ENCODE measurements around the gene ZNF329. TPM values are rescaled to one million over a fixed set of nuclear protein-coding genes. Genes with fewer than 3 reads are reported as not detected.
A peak's percentile ranks its signal among the peaks of the same experiment; 100 is the strongest.

Gene ZNF329
- total RNA-seq, 1 donor from 2014 or later: 5.7 TPM

DNA sequence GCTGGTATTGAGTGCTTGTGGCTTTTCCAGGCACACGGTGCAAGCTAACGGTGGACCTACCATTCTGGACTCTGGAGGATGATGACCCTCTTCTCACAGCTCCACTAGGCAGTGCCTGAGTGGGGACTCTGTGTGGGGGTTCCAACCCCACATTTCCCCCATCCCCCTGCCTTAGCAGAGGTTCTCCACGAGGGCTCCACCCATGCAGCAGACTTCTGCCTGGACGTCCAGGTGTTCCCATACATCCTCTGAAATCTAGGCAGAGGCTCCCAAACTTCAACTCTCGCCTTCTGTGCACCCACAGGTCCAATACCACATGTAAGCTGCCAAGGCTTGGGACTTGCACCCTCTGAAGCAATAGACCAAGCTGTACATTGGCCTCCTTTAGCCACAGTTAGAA lies 27.2 kb downstream of the ZNF329 start:
- ATAC-seq: no peak
- no peak for DNase-seq (ENCODE audit: low spot score)

DNA sequence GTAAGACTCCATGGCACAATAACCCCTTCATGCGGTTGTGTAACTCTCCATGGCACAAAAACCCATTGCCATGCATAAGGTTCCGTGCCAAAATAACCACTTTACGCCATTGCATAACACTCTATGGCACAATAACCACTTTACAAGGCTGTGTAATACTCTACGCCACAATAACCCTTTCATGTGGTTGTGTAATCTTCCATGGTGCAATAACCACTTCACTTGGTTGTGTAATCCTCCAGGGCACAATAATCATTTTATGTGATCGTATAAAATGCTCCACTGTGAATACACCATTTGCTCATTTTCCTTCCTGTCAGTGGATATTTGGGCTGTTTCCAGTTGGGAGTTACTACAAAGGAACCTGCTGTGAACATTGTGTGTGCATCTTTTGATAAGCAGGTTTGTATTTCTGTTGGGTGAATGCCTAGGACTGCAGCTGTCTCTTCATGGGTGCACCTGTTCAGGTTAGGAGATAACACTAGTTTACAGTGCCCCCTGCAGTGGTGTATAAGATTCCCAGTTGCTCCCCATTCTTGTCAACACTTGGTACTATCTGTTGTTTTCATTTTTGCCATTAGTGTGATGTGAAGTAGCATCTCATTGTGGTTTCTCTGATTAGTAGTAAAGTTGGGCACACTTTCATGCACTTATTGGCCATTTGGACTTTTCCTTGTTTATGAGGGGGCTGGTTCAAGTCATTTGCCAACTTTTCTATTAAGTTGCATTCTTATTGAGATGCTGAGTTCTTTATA lies 31.4 kb downstream of the ZNF329 start:
- ATAC-seq (no peak), DNase-seq (ENCODE audit: low spot score) (no peak)

DNA sequence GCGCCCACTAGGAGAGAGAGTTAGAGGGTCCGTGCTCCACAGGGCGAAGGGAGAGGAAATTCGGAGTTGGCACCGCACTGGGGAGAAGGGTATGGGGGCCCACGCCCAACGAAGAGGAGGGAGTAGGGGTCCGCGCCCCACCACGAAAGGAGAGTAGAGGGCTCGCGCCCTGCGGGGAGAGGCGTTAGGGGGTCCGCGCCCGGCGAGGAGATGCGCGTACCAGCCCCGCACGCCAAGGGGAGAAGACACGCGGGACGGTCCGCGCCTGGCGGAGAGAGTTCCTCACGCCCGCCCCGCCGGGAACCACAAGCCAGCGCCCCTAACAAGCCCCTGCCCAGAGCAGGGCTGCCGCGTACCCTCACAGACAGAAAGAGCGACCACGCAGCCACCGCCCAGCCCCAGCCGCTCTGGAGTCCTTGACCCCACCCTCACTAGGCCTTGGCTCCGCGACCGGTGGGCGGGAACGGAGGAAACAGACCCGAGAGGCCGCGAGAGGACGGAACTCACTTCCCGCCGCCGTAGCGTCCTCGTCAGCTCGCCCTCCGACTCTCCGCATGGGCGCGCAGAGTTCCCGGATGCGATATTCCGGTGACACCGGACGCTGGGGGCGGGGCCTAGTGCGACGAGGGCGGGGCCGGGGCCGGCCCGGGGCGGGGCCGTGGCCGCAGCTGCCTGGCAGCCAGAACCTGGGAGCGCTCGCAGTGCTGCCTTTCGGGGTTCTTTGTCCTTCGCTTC lies 32.6 kb downstream of the ZNF329 start:
- DNase-seq (ENCODE audit: low spot score): no peak
- no peak for ATAC-seq

DNA sequence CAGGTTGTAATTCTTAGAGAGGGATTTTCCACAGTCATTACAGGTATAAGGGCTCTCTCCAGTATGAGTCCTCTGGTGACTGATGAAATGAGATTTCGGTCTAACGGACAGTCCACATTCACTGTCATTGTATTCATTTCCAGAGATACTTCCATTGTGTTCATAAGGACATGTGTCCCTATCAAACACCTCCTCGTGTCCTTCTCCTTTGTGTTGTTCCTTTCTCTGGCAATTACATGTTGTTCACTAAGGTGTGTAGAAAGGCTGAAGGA lies 42.1 kb downstream of the ZNF329 start:
- DNase-seq (ENCODE audit: low spot score): no peak

DNA sequence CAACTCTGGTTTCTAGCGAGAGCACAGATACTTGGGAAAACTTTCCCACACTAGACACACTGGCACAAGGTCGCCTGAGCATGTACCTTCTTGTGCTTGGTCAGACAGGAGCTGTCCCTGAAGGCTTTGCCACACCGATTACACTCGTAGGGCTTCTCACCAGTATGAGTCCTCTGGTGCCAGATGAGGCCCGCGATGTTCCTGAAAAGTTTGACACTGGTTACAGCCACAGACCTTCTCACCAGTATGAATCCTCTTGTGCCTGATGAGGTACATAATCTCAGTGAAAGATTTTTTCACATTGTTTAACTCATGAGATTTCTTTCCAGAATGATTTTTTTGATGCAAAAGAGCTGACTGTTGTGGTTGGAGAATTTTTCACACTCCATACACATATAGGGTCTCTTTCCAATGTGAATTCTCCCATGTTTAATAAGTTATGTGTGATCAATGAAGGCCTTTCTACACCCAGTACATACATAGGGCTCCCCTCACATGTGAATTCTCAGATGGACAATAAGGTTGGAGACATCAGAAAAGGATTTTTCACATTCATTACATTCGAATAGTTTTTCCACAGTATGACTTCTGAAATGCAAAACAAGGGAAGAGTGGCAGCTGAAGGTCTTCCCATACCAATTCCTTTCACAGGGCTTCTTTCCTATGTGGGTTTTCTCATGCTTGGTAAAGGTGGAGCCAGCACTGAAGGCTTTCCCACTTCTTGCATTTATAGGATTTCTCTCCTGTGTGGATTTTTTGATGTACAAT lies 42.6 kb downstream of the ZNF329 start:
- no peak for ATAC-seq
- DNase-seq (ENCODE audit: low spot score): no peak

More for the DNA sequence above, 42.1 kb downstream of the ZNF329 start:
- ATAC-seq: no peak

DNA sequence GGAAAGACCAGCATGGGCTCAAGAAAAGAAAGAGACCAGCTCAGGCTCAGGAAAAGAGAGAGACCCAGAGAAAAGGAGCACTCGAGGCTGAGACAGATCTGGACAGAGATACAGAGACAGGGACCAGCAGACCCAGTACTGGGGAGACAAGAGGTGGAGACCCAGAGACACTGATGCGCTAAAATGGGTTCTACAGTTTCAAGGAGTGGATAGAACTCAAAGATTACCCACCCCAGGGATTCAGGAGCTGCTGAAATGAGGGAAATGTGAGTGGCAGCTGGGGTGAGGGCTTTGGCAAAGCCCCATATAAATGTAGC lies 51.9 kb downstream of the ZNF329 start:
- peak; percentile 4 for ATAC-seq
- DNase-seq (ENCODE audit: low spot score): no peak

DNA sequence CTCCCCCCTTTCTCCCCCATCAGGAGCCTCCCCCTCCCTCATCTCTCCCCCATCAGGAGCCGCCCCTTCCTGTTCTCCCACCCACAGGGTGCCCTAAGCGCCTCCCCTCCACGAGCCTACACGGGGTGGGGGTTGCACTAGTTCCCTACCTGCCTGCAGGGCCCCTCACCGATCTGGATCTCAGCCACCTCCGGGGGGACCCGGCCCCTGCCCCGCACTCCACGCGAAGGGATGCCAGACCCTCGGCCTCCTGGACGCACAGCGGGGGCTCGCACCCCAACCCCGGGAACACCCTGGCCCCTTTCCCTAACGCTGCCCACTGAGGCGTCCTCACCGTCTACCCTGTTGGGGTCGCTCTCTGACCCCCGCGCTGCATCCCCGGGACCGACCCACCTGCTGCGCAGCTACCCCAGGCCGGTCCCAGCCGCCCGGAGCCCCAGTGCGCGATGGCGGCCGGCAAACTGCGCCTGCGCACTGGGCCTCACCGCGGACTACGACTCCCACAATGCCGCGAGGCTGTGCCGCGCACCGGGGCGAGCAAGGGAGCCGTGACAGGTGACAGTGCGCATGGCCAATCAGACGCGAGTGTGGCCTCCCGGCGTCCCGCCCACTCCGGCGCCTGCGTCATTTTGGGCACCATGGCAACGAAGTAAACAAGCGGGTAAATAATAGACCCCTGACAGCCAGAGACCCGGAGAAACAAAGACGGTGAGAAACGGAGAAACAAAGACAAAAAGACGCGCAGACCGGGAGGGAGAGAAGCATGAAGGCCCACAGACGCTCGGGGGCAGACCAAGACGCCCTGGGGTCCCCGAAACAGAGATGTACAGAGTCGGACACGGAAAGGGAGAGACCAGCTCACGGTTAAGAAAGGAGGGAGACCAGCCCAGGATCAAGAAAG lies 52.6 kb downstream of the ZNF329 start, which contains the start of gene ZSCAN18:
TSS of gene ZSCAN18 (minus strand) at position 451 of the 901 bp plus-strand sequence. CDS start 7,964 bp downstream, outside the sequence.
- DNase-seq (ENCODE audit: low spot score) (peak; percentile 95), ATAC-seq (peak; percentile 100)

DNA sequence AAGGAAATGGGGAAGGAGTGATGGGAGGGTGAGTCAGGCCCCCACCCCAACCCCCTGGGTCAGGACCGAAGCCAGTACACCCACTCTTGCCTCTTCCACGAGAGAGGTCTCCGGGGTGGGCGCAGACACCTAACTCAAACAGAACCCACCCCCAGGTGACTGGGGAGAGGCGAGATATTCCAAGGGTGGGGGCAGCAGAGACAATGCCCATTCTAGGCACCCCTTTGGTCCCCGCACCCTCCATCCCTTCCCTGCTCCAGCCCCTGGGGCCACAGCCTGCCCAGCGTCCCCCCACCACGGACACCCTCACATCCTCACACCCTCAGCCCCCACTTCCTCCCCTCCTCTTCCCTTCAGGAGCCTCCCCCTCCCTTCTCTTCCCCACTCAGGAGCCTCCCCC lies 53.2 kb downstream of the ZNF329 start:
- DNase-seq (ENCODE audit: low spot score) (no peak), ATAC-seq (no peak)

DNA sequence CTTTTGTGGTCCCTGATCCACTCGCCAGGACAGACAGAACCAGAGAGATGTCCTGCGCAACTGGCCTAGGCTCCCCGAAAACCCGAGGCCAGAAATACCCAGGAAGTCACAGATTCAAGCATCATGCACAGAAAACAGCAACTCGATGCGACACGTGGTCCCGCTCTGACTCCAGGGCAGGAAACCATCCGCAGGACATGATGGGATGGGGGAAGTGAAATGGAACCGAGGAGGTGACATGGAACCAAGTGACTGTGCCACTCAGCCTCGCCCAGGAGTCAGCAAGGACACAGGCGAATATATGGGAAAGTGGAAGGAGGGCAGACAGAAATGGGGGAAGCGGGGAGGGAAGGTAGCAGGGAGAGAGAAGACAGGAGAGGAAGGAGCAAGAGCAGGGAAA lies 53.7 kb downstream of the ZNF329 start:
- ATAC-seq (no peak), DNase-seq (ENCODE audit: low spot score) (no peak)

DNA sequence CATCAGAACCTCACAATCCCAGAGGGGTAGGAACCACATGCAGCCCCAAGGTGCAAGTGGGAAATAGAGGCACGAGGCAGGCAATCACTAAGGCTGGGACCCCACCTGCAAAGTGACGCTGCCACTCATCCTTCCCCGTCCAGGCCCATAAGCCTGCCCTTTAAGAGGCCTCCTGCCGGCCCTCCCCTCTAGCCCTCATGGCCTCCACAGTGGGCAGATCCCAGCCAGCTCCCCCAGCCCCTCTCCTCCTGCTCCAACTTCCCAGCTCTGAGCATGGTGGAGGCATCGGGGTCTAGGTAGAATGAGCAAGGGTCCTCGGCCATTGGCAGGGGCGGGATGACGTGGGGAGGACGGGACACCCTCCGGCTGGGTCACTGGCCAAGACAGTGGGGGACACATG lies 55.3 kb downstream of the ZNF329 start:
- ATAC-seq (no peak), DNase-seq (ENCODE audit: low spot score) (no peak)

DNA sequence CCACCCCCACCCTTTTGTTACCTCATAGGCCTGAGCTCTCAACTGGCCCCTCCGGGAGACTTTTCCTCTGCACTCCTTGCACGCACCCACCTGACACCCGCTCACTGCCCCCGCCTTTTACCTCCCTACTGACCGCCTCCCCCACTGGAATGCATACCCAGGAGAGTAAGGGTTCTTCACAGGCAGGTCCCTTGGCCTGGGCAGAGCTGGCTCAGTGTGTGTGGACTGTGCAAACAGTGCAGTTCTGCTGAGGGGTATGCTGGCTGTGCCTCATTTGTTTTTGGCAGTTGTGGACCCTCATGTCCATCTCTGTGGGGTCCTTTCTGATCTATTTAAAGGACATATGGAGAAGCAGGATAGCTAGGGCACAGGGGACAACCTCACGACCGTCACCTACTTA lies 57.5 kb downstream of the ZNF329 start:
- ATAC-seq (no peak), DNase-seq (ENCODE audit: low spot score) (no peak)

DNA sequence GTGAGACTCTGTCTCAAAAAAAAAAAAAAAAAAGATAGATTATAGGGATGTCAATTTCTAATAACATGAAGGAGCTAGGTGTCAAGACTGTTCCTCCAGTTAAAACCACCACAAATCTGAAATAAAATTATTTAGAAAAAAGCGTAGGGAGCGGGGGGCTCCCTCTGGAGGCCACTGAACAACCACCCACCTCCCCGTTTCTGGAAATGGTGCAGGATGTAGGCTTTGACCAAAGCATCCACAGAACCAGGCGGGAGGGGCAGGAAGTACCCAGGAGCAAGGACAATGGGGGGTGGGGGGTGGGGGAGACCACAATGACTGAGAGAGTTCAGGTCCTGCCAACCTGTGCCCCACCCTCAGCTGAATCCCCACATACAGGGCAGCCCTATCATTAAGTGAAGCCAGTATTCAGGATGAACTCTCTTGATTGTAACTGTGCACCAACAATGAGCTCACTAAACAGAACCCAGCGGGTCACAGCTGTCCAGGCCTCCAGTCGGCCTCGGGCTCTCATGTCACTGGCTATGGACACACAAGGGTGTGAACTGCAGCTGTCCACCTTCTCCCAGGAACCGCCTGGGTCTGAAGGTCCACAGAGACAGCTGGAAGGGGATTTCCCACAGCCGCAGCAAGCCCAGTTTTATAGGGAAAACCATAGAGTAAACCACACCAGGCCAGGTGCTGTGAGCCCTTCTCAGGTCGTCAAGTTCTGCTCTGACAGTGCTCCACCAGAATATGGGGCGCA lies 59.2 kb downstream of the ZNF329 start:
- DNase-seq (ENCODE audit: low spot score) (no peak), ATAC-seq (no peak)

DNA sequence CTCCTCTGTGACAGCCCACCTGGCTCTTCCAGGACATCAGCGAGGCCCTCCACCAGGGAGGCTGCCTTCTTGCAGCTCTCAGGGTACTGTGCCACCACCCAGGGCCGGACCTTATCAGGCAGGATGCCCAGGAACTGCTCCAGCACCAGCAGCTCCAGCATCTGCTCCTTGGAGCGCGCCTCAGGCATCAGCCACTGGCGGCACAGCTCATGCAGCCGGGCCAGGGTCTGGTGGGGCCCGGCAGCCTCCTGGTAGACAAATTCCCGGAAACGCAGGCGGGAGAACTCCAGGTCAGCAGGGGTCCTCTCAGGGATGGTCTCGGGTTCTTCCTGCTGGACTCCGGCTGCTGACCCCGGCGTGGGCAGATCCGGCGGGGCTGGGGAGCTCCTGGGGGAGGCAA lies 60.7 kb downstream of the ZNF329 start:
- ATAC-seq: no peak
- DNase-seq (ENCODE audit: low spot score): no peak

DNA sequence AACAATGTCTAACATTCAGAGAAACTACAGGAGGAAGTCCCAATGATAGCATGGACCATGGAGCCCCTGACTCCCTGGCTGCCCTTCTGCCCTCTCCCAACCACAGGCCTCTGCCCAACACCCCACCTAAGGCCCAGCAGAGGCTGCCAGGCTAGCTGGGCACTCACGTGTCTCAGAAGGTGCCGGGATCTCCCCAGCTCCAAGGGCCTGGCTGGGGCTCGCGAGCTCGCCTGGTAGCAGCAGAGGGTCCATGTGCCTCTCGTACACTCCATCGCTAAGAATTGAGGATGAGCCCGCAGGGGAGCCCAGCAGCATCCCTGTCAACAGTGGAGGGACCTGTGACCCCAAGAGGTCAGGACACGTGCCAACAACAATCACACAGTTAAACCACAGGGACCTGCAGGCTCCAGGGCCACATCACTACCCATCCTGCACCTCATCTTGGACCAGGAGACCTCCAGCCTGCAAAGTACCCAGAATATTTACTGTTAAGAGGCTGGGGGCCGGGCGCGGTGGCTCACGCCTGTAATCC lies 62.0 kb downstream of the ZNF329 start:
- ATAC-seq (no peak), DNase-seq (ENCODE audit: low spot score) (no peak)

DNA sequence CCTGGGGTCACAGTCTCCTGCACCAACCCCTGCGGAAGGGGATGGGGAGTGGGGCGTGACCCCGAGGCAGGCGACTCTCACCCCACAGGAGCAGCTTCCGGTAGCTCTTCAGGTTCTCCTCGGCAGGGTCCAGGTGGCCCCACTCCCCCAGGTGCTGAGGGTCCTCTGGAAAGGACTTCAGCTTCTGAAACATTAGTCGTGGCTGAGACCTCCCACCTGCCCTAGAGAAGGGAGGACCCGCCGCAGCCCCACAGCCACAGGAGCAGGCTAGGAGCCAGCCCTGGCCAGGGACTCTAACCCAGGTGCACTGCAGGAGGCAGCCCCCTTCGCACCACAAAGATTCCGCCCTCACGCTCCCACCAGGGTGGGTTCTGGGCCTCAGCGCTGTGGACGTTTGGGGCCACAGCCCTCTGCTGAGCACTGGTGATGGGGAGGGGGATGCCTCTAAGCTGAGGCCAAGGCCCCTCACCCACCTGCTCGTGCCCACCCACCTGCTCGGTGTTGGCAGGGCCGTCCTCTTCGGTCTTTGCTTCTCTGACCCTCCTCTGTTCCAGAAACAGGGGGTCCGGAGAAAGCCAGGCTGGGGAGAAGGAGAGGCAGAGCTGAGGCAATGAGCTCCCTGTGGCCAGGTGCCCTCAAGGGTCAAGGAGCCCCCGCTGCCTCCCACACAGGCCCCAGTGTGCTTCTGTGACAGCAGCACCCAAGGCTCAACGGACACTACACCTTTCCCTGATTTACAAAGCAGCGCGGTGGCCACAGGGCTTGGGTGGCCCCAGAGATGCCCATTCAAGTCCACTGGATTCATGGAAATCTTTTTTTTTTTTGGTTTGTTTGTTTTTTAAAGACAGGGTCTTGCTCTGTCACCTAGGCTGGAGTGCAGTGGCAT lies 63.5 kb downstream of the ZNF329 start:
- DNase-seq (ENCODE audit: low spot score): no peak

DNA sequence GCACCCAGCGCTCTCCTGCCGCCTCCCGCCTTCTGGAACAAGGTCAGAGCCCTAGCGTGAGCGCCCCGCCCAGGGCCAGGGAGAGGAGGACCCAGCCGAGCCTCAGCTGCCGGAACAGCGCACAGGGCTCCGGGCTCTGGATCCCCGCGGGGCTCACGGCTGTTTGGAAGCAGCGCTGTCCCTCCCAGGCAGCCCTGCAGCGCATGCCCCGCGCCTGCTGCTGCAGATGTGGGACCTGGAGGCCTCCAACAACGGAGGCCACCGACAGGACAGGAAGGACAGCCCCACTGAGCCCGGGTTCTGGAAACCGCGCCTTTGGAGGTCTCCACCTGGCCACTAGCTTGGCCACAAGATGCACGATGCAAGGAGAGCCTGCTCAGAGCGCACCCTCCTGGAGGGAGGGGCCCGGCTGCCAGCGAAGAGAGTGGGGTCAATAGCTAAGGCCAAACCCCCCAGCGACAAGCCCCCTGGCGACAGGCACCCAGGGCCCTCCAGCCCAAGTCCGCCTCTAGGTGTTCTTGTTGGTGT lies 65.2 kb downstream of the ZNF329 start:
- DNase-seq (ENCODE audit: low spot score) (no peak), ATAC-seq (no peak)

More for the DNA sequence above, 63.5 kb downstream of the ZNF329 start:
- ATAC-seq: no peak

DNA sequence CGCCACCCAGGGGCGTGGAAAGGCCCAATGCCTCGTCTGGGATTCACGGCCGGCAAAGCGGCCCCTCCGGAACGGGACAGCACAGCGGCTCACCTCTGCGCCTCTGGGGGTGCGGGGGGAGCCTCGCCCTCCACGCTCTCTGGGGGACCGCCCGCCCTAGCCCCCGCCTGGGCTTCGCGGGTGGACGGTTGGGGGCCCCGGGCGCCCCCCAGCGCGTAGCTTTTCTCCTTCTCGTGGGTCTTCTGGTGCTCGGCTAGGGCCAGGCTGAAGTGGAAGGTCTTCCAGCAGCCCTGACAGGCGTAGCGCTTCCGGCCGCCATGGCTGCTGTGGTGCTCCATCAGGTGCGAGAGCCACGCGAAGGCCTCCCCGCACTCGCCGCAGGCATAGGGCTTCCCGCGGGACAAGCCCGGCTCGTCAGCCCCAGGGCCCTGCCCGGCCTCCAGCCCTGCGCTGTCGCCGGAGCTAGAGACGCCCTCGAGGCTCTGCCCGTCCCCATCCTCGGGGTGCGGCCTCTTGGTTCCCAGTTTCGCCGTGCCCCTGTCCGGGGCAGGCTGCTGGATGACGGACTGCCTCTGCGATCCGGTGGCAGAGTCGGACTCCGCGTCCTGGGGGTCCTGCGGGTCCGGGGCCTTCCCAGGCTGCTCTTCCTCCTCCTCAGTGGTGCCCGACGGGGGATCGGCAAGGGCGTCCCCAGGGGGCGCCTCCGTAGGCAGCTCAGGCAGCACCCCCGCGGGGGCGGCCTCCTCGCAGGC lies 65.8 kb downstream of the ZNF329 start:
- DNase-seq (ENCODE audit: low spot score): no peak
- no peak for ATAC-seq

DNA sequence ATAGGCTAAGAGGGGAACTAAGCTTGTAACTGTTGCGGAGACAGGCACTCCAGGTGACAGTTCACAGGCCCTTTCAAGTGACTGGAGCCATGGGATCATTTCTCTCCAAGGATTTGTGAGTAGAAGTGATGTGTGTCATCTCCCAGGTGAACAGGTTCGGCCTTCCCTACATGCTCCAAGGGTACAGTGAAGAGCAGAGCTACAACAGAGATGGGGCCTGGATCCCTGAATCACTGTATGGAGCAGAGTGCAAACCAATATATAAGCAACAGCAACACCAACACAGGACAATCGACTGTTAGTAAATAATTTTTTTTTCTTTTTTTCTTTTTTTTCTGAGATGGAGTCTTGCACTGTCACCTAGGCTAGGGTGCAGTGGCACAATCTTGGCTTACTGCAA lies 67.6 kb downstream of the ZNF329 start:
- no peak for DNase-seq (ENCODE audit: low spot score)
- ATAC-seq: no peak

Data from left lobe of liver (tissue), 2 donors.